ENCODE data around the gene CRCP.
"Not testable (repeated sequence)": the region's sequence is repeated elsewhere in the genome, so short reads cannot be mapped to it uniquely, and the experiment has no call there.

The CRCP gene

DNA sequence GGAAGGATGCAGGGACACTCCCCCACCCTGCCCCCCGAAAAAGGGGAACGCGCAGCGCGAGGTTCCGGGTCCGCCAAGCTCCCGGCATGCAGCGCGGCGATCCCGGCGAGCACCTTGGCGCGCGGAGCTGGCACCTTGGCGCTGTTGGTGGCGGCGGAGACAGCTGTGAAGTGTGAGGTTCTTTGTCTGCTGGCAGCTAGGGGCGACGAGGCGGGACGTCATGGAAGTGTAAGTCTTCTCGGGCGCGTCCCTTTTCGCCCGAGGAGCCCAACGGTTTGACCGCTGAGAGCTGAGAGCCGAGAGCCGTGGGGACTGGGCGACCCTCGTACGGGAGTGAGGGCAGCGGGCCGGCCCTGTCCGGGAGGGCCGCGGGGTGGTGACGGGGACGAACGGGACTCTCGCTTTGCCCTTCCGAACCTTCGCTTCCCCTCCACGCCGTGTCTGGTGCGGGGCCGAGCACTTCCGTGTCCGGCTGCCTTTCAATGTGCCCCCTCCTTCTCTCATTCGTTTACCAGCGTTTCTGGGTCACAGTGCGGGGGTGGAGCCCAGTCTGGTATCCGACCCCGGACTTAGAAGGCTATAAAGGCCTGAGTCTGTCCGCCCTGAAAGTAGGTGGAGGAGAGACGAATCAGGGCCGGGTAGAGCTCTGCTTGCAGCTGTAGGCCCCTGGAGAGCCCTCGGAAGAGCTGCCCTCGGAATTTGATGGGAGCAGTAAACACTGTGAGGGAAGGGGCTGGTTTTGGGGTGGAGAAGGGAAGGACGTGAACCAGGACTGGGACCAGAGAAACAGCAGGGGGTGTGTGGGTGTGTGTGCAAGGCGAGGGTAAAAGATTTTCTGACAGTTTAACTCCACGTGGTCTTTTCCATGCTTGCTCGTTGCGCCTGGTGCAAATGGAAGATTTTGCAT is at the start of gene CRCP:
Gene CRCP, plus strand, starts transcription at position 105 of the 907 bp plus-strand sequence. Its CDS starts 116 bp downstream, at position 221.
- Histone ChIP-seq H3K36me3 (ENCODE audit: insufficient read depth, low read length) (no peaks in the 10 kb centered on the region), H3K9ac (ENCODE audit: low read depth, low read length) (peak within 1 kb of the TSS; percentile 98), H3K9me3 (ENCODE audit: control insufficient read depth, insufficient read depth, low read length) (no peaks in the 10 kb centered on the region), H3K4me1 (ENCODE audit: insufficient read depth, low read length) (peaks cover 8% of the 10 kb centered on the region; the same call in 1 of the 2 replicates)

- no peak overlapping the region for H3K9ac ChIP-seq (ENCODE audit: low read depth, low read length)
- no peaks in the 10 kb centered on the region; the same call in 1 of the 2 replicates for H3K4me1 ChIP-seq (ENCODE audit: insufficient read depth, low read length)
- H3K9me3 ChIP-seq (ENCODE audit: control insufficient read depth, insufficient read depth, low read length), result 0 out of 2 replicates have a peak, but pooled peaks cover 4% of the 10 kb centered on the region
- H3K36me3 ChIP-seq (ENCODE audit: insufficient read depth, low read length), result no peaks in the 10 kb centered on the region
These were observed 44.9 kb upstream of the CRCP start for GRCh38 chr7:66069732-66070131.

GRCh38 chr7:66070222-66070621 is 44.4 kb upstream of the CRCP start:
- Histone ChIP-seq H3K9me3 (ENCODE audit: control insufficient read depth, insufficient read depth, low read length) (0 out of 2 replicates have a peak, but pooled peaks cover 4% of the 10 kb centered on the region), H3K36me3 (ENCODE audit: insufficient read depth, low read length) (no peaks in the 10 kb centered on the region), H3K4me1 (ENCODE audit: insufficient read depth, low read length) (no peaks in the 10 kb centered on the region; the same call in 1 of the 2 replicates), H3K9ac (ENCODE audit: low read depth, low read length) (no peak overlapping the region)

GRCh38 chr7:66072208-66072607 is 42.4 kb upstream of the CRCP start:
- H3K36me3 ChIP-seq (ENCODE audit: insufficient read depth, low read length); H3K9ac ChIP-seq (ENCODE audit: low read depth, low read length); H3K4me1 ChIP-seq (ENCODE audit: insufficient read depth, low read length); H3K9me3 ChIP-seq (ENCODE audit: control insufficient read depth, insufficient read depth, low read length): not testable (repeated sequence)

DNA sequence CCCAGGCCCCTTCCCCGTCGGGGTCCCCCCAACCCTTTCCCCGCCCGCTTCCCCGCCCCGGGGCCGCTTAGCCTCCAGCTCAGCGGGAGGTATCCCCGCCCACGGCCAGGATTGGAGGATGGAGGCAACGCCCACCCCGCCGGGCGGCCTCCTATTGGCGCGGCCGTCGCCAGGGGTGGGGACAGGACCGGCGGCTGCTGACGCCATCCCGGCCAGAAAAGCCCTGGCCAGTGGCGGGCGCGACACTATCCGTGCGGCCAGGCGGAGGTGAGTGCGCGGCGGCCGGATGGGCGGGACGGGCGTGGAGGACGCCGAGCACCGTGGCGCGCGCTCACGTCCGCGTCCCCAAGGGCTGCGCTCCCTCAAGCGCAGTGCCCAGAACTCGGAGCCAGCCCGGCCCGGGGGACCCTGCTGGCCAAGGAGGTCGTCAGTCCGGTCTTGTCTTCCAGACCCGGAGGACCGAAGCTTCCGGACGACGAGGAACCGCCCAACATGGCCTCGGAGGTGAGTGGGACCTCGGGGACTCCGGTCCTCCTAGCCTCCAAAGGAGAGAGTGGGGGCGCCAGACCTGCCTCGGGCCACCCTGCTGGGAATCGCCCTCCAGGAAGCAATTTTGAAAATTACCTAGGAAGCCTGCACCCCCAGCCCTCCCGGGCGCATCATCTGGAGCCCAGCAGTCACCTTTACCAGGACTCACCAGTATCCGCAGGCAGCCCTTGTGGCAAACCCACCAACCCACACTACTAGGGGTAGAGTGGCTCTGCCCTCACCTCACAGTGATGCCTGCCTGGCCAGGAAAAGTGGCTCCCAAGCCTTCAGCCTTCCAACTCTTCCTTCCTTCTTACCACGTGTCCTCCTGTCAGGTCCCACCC is 38.8 kb upstream of the CRCP start, which contains the start of gene ASL:
Gene ASL, plus strand, starts transcription at position 230 of the 872 bp plus-strand sequence. Its CDS starts 263 bp downstream, at position 493.
- H3K9ac ChIP-seq (ENCODE audit: low read depth, low read length), result peak within 1 kb of the TSS; percentile 78
- no peaks in the 10 kb centered on the region for H3K36me3 ChIP-seq (ENCODE audit: insufficient read depth, low read length)

GRCh38 chr7:66076462-66077329 is 38.0 kb upstream of the CRCP start:
- Histone ChIP-seq H3K9ac (ENCODE audit: low read depth, low read length) (peak overlapping the region; percentile 78; the same call in 1 of the 2 replicates), H3K4me1 (ENCODE audit: insufficient read depth, low read length) (peaks cover 5% of the 10 kb centered on the region; the same call in 1 of the 2 replicates), H3K9me3 (ENCODE audit: control insufficient read depth, insufficient read depth, low read length) (no peaks in the 10 kb centered on the region), H3K36me3 (ENCODE audit: insufficient read depth, low read length) (no peaks in the 10 kb centered on the region)

More for the DNA sequence above, 38.8 kb upstream of the CRCP start, which contains the start of gene ASL:
- Histone ChIP-seq H3K9me3 (ENCODE audit: control insufficient read depth, insufficient read depth, low read length) (no peaks in the 10 kb centered on the region), H3K4me1 (ENCODE audit: insufficient read depth, low read length) (peaks cover 5% of the 10 kb centered on the region; the same call in 1 of the 2 replicates)

- Histone ChIP-seq H3K9ac (ENCODE audit: low read depth, low read length) (no peak overlapping the region), H3K4me1 (ENCODE audit: insufficient read depth, low read length) (peaks cover 5% of the 10 kb centered on the region; the same call in 1 of the 2 replicates), H3K36me3 (ENCODE audit: insufficient read depth, low read length) (no peaks in the 10 kb centered on the region), H3K9me3 (ENCODE audit: control insufficient read depth, insufficient read depth, low read length) (no peaks in the 10 kb centered on the region)
These were observed 36.6 kb upstream of the CRCP start for GRCh38 chr7:66078067-66078466.

- Histone ChIP-seq H3K9ac (ENCODE audit: low read depth, low read length) (no peak overlapping the region), H3K9me3 (ENCODE audit: control insufficient read depth, insufficient read depth, low read length) (no peaks in the 10 kb centered on the region), H3K4me1 (ENCODE audit: insufficient read depth, low read length) (no peaks in the 10 kb centered on the region; the same call in 1 of the 2 replicates), H3K36me3 (ENCODE audit: insufficient read depth, low read length) (no peaks in the 10 kb centered on the region; the same call in 1 of the 2 replicates)
These were observed 32.6 kb upstream of the CRCP start for GRCh38 chr7:66082083-66082482.

- Histone ChIP-seq H3K9ac (ENCODE audit: low read depth, low read length) (no peak overlapping the region), H3K36me3 (ENCODE audit: insufficient read depth, low read length) (no peaks in the 10 kb centered on the region; the same call in 1 of the 2 replicates), H3K4me1 (ENCODE audit: insufficient read depth, low read length) (no peaks in the 10 kb centered on the region; the same call in 1 of the 2 replicates), H3K9me3 (ENCODE audit: control insufficient read depth, insufficient read depth, low read length) (no peaks in the 10 kb centered on the region)
These were observed 31.7 kb upstream of the CRCP start for GRCh38 chr7:66082886-66083415.

GRCh38 chr7:66083677-66084076 is 31.0 kb upstream of the CRCP start:
- H3K36me3 ChIP-seq (ENCODE audit: insufficient read depth, low read length), result no peaks in the 10 kb centered on the region; the same call in 1 of the 2 replicates
- H3K4me1 ChIP-seq (ENCODE audit: insufficient read depth, low read length), result no peaks in the 10 kb centered on the region; the same call in 1 of the 2 replicates
- H3K9ac ChIP-seq (ENCODE audit: low read depth, low read length), result no peak overlapping the region
- no peaks in the 10 kb centered on the region for H3K9me3 ChIP-seq (ENCODE audit: control insufficient read depth, insufficient read depth, low read length)

GRCh38 chr7:66088861-66089838 is 25.5 kb upstream of the CRCP start:
- Histone ChIP-seq H3K36me3 (ENCODE audit: insufficient read depth, low read length) (no peaks in the 10 kb centered on the region), H3K4me1 (ENCODE audit: insufficient read depth, low read length) (no peaks in the 10 kb centered on the region; the same call in 1 of the 2 replicates), H3K9me3 (ENCODE audit: control insufficient read depth, insufficient read depth, low read length) (no peaks in the 10 kb centered on the region), H3K9ac (ENCODE audit: low read depth, low read length) (no peak overlapping the region; the same call in 1 of the 2 replicates)

DNA sequence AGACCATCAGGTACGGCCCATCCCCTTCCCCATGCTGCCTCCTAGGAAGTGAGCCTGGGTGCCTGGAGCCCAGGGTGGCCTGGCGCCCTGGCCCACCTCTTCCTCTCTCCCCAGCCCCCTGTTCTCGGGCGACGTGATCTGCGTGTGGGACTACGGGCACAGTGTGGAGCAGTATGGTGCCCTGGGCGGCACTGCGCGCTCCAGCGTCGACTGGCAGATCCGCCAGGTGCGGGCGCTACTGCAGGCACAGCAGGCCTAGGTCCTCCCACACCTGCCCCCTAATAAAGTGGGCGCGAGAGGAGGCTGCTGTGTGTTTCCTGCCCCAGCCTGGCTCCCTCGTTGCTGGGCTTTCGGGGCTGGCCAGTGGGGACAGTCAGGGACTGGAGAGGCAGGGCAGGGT is 22.0 kb upstream of the CRCP start:
- Histone ChIP-seq H3K9me3 (ENCODE audit: control insufficient read depth, insufficient read depth, low read length) (no peaks in the 10 kb centered on the region), H3K36me3 (ENCODE audit: insufficient read depth, low read length) (no peaks in the 10 kb centered on the region), H3K9ac (ENCODE audit: low read depth, low read length) (no peak overlapping the region), H3K4me1 (ENCODE audit: insufficient read depth, low read length) (no peaks in the 10 kb centered on the region)

All from ES-I3 (cell line).